H1 (cell line): ENCODE data around the gene BECN2. TPM values are rescaled to one million over a fixed set of nuclear protein-coding genes. Genes with fewer than 3 reads are reported as not detected.

Experiments
- RFX5 ChIP-seq: IDR thresholded peaks from 2 replicates; pipeline ENCODE4 v1.6.1; 2011; ENCODE audit warnings: low read depth, low read length, improper control_type of control experiment, borderline replicate concordance
- USF2 ChIP-seq: IDR thresholded peaks from 2 replicates; pipeline ENCODE4 v1.6.1; 2011; ENCODE audit warnings: low read length, improper control_type of control experiment
- polyA plus RNA-seq, 7 experiments: library from polyadenylated mRNA; depleted of rRNA in 3 of 7; stranded (reverse) in 5 of 7; unstranded in 2 of 7; fragments of >200 nt in 5 of 7; fragments of 200-250 nt in 2 of 7; gene quantifications; 1 replicate in 5 of 7; 2 replicates in 1 of 7; 4 replicates in 1 of 7; pipeline versions ENCODE4 v1.2.1 to v1.2.3, GENCODE V29; 2011 to 2013; ENCODE audit warnings: missing spikeins in 2 of 7, mixed read lengths in 2 of 7
- total RNA-seq: library from RNA; stranded (reverse); fragmentation: NEBNext Ultra II Directional; extraction: Animal tissue kit (Norgen Biotek cat#: 25700); gene quantifications from 2 replicates; pipeline ENCODE4 v1.2.1, GENCODE V29; 2021

Gene BECN2
- total and polyA plus RNA-seq, 2 of the 8 experiments (the other 6 are each of a cell fraction or from before 2014, with no cell fraction given), result not detected

- TF ChIP-seq USF2, result no peak
- no peak for TF ChIP-seq RFX5
Observed at GRCh38 chr1:242002510-242002909, 44.9 kb downstream of the BECN2 start (continued).
